HG02938 (cell line): ENCODE results near the gene PLA2G4C.

Source experiments
- ATAC-seq: cut with Tn5 transposase; IDR thresholded peaks from one replicate; pipeline ENCODE4 v1.9.1; 2021; ENCODE audit warnings: mild to moderate bottlenecking, moderate library complexity; ENCODE audit not compliant: unreplicated experiment

Gene PLA2G4C

GRCh38 chr19:48059331-48059730 is 51.3 kb downstream of the PLA2G4C start:
- ATAC-seq: no peak

DNA sequence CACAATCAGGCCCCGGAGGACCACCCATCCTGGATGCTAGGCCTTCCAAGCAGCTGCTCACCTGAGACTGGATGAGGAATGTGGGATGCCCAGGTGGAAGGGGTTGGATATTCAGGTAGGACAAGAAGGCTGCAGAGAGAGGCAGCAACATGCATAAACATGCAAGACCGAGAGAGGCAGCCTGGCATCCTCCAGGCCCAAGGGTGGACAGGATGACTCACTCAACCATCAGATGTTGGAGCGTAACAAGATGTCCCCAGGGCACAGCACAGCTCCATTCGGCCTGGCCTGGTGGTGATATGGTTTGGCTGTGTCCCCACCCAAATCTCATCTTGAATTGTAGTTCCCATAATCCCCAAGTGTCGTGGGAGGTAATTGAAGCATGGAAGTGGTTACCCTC is 56.8 kb downstream of the PLA2G4C start:
- no peak for ATAC-seq

GRCh38 chr19:48053076-48053475 is 57.5 kb downstream of the PLA2G4C start:
- no peak for ATAC-seq

- no peak for ATAC-seq
These were observed 59.1 kb downstream of the PLA2G4C start for GRCh38 chr19:48051335-48052033.

GRCh38 chr19:48044561-48044960 is 66.1 kb downstream of the PLA2G4C start:
- ATAC-seq: no peak

GRCh38 chr19:48043675-48044258 is 66.8 kb downstream of the PLA2G4C start, which contains the start of gene CABP5:
TSS of gene CABP5 (minus strand) at chr19:48044079. CDS start at chr19:48043922, 157 bp downstream.
- no peak for ATAC-seq

- no peak for ATAC-seq
These were observed 68.6 kb downstream of the PLA2G4C start for GRCh38 chr19:48041877-48042580.

DNA sequence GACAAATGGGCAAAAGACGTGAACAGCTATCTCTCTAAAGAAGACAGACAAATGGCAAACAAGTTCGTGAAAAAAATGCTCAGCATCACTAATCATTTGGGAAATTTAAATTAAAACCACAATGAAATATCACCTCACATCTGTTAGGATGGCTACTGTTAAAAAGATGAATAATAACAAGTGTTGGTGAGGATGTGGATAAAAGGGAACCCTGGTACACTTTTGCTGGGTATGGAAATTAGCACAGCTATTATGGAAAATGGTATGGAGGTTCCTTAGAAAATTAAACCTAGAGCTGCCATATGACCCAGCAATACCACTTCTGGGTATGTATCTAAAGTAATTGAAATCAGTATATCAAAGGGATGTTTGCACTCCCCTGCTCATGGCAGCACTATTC is 73.9 kb downstream of the PLA2G4C start:
- ATAC-seq: no peak

DNA sequence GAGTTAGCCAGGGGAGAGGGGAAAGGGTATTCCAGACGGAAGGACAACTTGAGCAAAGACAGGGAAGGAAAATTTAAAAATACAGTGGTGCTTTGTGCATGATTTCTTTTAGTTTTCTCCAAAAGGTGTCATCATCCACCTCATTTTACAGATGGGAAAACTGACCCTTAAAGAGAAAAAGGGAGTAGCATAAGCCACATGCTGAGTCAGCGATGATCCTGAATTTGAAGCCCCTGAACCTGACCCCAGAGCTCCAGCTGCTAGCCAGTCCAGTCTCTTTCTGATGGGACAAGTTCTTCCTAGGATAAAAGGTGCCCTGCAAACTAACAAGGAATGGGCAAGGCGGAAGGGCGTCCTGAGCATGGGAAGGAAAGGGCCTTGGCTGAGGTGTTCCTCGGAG is 77.0 kb downstream of the PLA2G4C start:
- no peak for ATAC-seq

DNA sequence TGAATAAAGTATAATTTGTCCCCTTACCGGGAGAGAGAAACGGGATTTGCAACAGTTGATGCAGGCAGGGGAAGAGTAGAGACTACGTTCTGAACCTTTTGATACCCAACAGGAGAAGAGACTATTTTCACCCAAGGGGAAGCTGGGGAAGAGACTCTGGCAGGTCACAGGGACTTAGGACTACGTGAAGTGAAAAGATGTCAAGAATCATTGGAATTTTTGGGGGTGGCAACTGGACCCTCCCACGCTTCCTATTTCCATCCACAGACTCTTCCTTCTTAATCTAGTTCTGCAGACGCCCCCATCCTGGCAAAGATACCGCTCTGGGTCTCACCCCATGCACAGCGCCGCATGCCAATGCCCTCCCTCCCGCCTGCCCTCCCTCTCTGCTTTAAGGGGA is 80.5 kb downstream of the PLA2G4C start:
- no peak for ATAC-seq

DNA sequence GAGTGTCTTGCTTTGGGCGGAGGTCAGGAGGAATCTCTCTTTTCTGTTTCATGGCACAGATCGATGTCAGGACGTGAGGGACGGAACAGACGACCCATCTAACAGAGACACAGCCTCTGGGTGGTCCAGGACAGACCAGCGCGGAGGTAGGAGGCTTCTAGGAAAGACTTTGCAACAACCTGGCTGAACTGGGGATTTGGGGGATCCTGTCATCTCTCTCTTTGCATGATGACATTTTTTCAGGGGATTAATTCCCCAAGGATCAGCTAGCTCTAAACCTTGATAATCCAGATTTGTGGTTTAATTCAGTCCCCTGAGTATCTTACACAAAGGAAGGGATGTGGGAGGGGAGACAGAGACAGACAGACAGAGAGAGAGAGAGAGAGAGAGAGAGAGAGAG is 81.2 kb downstream of the PLA2G4C start:
- ATAC-seq: no peak

GRCh38 chr19:48025480-48025879 is 85.1 kb downstream of the PLA2G4C start:
- ATAC-seq: no peak

- ATAC-seq: no peak
These were observed 87.1 kb downstream of the PLA2G4C start for GRCh38 chr19:48023518-48023917.

GRCh38 chr19:48023011-48023410 is 87.6 kb downstream of the PLA2G4C start:
- ATAC-seq: no peak

DNA sequence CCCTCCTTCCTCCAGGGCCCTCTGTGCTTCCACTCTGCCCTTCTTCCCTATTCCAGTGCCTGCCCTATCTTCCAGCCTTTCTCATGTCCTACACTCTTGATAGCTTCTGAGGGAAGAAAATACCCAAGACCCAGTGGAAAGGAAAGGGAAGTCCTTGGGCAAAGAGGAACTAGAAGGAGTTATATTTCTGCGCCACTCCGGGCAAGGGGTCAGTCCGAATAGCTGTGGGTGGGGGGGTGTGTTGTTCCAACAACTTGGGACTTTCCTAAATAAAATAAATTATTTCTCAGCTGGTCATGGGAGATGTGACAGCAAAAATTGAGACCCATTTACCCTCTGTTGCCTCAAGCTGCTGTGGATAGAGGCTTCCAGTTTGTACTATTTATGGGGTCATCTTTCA is 89.9 kb downstream of the PLA2G4C start:
- no peak for ATAC-seq

DNA sequence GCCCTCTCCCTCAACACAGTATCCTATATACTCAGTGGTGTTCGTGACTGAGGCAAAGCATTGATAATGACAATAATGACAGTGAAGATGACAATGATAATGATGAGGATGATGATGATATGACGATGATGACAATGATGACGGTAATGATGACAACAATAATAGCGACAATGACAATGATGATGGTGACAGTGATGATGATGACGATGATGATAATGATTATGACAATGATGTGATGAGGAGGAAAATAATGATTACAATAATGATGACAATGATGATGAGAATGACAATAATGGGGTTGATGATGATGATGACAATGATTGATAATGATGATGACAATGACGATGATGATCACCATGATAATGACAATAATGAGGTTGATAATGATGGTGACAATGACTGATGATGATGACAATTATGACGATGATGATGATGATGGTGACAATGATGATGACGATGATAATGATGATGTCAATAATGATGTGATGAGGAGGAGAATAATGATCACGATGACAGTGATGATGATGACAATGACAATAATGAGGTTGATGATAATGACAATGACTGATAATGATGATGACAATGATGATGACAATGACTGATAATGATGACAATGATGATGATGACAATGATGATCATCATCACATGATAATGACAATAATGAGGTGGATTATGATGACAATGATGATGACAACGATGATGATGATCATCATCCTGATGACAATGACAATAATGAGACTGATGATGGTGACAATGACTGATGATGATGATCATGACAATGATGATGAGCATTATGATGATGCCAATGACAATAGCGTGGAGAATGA is 99.5 kb downstream of the PLA2G4C start:
- no peak for ATAC-seq

- no peak for ATAC-seq
These were observed 103.9 kb downstream of the PLA2G4C start for GRCh38 chr19:48006762-48007161.

DNA sequence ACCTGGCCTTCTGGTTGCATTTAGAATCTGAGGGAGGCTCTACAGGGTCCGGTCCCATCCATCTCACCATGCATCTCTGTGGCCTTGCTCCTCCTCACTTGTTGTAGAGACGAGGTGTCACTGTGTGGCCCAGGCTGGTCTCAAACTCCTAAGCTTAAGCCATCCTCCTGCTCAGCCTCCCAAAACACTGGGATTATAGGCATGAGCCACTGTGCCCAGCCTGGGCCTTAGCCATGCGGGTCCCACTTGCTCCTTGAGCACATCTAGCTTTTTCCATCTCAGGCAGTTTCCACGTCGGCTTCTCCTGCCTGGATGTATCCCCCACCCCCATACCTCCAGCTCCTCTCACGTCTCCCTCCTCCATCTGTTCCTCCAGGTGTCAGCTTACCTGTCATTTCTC is 106.4 kb downstream of the PLA2G4C start:
- ATAC-seq: no peak

DNA sequence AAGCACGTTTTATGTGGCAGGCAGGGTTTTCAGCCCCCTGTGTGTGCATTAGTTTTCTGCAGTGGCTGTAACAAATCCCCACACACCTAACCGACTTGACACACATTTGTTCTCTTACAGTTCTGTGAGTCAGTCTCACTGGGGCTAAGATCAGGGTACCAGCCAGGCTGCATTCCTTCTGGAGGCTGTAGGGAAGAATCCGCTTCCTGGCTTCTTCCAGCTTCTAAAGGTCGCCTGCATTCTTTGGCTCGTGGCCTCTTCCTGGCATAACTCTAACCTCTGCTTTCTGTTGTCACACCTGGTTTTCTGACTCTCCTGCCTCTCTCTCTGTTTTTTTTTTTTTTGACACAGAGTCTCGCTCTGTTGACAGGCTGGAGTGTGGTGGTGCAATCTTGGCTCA is 109.8 kb downstream of the PLA2G4C start:
- ATAC-seq: no peak

GRCh38 chr19:47998800-47999199 is 111.8 kb downstream of the PLA2G4C start:
- no peak for ATAC-seq
